Measurements from ENCODE around the gene RHOBTB1.
"Not testable (repeated sequence)": the region's sequence is repeated elsewhere in the genome, so short reads cannot be mapped to it uniquely, and the experiment has no call there.

Gene RHOBTB1

GRCh38 chr10:60944058-60944909 lies at the start of gene RHOBTB1:
RHOBTB1 (minus strand) TSS chr10:60944185; CDS start chr10:60911542, 32,643 bp downstream.
- DNase-seq, result peak; percentile 90

- no peak for DNase-seq
These were observed 48.7 kb upstream of the RHOBTB1 start for GRCh38 chr10:60992636-60993035.

DNA sequence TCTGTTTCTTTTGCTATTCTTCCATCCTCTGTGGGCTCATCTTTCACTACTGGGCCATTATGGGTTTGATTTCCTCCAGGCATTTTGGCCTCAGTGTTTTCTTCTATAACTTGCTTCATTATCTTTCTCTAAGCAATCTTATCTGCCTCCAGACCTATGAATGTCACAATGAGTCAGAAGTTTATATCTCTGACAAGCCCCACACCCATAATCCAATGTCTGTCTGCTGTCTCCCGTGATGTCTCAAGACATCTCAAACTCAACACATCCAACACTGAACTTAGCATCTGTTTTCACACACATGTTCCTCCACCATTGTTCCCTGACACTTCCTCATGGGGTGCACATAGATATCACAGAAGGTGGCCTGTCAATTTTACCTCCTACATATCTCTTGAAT lies 46.7 kb upstream of the RHOBTB1 start:
- DNase-seq, result no peak

DNA sequence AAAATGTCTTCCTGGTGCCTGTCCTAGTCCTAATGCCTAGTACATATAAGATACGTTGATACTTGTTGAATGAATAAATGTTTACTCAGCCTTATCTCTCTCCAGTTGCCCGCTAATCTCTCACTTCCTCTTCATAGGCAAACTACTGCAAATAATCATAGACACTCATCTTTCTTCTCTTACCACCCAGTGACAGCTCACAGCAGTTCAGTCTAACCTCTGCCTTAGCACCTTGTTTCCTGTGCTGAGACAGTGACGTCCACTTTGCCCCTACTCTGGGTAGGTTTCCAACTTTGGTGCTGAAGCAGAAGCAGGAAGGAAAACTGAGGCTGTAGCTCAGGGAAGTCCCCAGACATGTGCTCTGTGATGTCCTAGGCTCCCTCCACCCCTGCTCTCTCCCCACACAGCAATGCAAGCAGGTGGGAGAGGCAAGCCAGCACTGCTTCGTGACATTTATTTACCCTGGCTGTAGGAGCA lies 45.5 kb upstream of the RHOBTB1 start:
- DNase-seq, result no peak

DNA sequence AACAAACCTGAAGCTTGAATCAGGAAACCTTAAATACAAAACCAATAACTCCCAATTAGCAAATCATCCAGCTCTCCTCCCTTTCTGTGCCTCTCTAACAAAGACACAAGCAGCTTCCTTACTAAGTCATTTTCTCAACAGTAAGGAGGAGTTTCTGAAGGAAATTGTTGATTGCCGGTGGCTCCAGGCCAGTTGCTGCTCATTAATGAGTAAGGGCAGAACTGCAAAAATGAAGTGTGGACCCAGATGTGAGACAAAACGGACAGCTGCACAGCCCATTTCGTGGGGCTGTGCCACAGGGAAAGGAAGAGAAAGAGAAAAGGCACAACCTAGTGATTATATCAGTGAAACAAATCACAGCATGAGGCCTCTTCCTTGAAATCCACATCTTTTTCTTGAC lies 42.8 kb upstream of the RHOBTB1 start:
- DNase-seq, result no peak

DNA sequence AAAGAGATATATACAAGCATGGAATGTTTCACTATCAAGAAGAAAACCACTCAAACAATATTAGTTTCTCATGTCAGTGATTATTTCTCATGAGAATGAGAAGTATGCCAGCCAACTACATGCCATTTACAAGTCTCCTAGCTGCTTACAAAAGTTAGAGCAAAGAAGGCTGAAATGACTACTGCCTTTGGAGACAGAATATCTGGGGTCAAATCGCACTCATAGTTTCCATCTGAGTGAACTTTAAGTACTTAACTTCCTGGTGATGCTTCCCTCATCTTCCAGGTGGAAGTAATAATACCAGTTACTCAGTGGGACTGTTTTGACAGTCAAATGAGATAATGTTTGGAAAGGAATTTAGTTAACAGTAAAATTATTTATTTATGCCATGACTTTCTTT lies 42.0 kb upstream of the RHOBTB1 start:
- no peak for DNase-seq

DNA sequence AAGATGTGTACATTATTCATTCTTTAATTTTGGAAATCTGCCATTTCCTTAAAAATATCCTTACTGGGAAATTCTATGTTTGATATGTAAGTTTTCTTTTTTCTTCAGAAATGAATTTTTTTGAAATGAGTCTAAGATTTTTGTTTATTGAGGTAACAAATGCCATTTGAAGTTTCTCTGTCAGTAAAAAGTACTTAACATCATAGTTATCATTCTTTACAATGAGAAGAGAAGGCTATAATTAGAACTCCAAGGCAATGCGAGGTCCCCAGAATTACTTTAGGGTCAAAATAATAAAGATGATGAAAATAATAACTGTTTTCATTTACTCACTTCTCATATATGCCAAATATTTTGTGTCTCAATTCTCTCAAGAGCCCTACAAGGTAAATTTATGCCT lies 37.0 kb upstream of the RHOBTB1 start:
- no peak for DNase-seq

DNA sequence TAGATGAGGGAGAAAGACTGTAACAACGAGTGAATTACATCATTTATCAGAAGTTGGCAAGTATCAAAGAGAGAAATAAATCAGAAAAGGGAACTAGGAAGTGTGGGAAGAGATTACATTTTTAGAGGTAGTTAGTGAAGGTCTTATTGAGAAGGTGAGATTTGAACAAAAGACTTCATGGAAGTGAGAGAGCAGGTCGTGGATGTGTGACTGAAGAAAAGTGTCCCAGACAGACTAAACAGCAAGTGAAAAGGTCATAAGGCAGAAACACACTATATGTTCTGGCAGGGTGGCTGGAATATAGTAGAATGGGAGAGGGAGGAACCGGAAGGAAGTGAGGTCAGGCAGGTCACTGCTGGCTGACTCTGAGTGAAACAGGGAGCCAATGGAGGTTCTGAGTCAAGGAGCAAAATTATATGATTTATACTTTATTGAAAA lies 35.7 kb upstream of the RHOBTB1 start:
- DNase-seq, result no peak

DNA sequence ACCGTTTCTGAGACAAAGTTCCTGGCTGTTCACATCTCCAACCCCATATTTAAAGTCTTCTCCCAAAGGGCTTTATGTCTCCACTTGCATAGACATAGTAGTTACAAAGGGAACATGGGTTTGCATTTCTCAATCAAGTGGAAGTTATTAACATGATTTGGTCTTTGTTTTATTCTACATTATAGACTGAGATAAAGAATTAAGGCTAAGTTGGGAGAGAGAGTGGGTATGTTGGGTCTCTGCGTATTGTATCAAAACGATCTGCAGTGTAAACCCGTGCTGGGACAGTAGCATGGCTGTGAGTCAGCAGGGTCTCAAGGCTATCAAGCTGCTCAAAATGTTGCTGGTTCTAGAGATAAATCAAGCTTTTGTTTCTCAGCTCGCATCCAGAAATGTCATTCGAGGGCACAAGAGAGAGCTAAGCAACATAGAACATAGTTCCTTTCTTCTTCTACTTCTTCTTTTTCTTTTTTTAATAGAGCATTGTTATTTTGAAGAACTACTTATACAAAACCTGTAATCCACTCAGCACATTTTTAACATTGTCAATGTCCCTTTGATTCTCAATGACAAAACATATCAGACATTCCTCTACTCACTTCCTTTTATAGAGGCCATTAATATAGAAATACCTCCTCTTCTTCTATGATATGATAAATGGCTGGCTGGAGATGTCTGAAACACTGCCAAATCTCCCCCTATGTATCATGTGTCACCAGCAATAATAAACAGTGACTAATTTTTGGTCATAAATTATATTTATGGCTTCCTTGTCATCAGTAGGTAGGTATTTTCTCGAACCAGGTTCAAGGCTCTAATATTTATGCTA lies 34.5 kb upstream of the RHOBTB1 start:
- no peak for DNase-seq

DNA sequence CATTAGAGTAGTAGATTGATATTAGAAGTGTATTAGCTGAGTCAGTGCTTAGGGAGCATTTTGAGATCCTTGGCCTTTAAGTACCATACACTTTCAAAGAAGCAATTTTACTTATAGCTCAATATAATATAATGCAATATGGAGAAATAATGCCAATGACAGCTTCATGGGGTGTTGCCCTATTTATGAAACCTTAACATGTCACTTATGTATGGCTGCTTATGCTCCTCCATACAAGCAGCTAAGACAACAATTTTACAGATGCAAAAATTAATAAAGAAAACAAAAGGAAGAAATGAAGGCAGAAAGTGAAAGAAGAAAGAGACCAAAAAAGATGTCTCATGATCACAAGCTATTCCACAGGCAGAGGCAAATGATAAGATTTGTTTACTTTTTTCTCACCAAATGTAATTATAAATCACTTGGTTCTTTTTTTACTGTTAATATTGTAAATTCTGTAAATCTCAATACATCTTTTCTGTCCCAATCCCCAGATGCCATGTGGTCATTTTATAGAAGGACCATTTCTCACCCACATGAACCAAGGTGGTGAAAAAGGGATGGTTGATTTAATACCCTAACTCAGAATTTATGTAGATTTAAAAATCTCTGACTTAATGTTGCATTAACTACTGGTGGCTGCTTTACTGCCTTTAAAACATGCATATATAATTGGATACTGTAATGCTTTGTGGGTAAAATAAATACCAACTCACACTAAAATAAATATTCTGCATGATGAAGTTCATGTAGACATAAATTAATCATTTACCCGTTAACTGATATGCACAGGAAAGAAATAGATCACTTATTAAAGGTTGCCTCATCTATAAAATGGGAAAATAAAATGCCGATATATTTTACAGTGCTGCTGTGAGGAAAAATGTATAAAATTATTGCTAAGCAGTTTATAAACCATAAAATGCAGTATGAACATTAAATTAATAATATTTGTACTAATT lies 33.5 kb upstream of the RHOBTB1 start:
- DNase-seq, result no peak

- DNase-seq, result no peak
These were observed 32.7 kb upstream of the RHOBTB1 start for GRCh38 chr10:60976687-60977086.

- no peak for DNase-seq
These were observed 31.7 kb upstream of the RHOBTB1 start for GRCh38 chr10:60975716-60976115.

GRCh38 chr10:60974463-60975149 lies 30.6 kb upstream of the RHOBTB1 start:
- DNase-seq, result no peak

- DNase-seq, result no peak
These were observed 29.1 kb upstream of the RHOBTB1 start for GRCh38 chr10:60973086-60973485.

DNA sequence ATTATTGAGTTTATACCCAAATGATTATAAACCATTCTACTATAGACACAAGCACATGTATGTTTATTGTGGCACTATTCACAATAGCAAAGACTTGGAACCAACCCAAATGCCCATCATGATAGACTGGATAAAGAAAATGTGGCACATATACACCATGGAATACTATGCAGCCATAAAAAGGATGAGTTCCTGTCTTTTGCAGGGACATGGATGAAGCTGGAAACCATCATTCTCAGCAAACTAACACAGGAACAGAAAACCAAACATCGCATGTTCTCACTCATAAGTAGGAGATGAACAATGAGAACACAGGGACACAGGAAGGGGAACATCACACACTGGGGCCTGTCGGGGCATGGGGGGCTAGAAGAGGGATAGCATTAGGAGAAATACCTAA lies 28.2 kb upstream of the RHOBTB1 start:
- not testable (repeated sequence) for DNase-seq

DNA sequence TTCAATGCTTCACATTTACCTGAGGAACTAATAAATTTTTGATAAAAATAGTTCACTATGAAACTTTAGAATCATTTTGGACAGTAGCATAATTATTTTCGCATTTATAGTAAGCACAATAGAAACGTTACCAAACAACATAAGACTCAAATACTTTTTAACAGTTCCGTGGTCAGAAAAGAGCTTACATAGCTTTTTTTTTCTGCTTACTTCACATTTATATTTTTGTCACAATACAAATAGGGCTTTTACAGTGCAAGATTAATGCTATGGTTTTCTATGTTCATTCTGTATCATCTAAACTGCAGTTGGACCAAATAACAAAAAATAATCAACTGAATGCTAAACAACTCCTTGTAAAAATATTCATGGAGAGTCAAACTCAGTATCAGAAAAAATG lies 26.5 kb upstream of the RHOBTB1 start:
- no peak for DNase-seq

DNA sequence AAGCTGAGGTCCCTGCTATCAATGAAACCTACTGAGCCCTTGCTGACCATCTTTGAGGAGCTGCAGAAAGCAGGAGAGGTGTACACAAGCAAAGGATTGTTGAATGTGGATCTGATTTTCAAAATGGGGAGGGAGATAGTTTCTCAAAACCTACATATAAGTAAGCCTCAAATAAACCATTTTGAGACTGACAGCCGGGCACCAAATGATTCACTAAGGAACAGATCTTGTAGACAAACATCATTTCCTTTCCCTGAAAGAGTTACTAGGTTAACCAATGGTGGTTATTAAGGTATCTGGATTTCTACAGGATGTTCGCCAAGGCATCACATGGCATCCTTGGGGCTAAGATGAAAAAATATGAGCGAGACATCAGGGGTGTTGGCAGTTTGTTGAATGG lies 24.5 kb upstream of the RHOBTB1 start:
- DNase-seq, result no peak

DNA sequence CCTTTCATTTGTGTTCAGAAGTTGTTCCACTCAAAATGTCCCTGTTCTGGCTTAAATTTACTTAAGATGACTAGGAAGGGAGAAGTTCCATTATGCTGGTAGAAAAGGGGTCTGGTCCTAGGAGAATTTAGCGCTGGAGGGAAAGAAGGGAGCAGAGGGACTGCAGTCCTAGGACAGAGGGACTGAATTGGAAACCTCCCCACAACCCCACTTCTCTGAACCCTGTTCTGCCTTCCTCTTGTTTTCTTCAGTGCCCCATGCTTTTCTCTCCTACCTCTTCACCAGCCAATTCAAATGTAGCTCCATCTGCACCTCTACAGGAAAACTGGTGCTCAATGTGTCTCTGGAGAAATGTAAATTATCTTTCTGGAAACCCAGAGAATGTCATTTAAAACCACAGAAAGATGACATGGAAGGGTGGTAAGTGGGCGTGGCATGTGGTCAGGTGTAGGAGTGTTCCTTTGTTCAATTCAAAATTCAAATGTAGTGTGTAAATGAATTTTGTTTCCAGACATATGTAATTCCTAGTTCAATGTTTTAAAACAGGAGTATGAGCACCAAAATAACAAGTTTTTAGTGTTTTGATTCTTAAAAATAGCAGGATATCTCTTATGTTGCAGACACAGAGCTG lies 24.0 kb upstream of the RHOBTB1 start:
- DNase-seq, result no peak

DNA sequence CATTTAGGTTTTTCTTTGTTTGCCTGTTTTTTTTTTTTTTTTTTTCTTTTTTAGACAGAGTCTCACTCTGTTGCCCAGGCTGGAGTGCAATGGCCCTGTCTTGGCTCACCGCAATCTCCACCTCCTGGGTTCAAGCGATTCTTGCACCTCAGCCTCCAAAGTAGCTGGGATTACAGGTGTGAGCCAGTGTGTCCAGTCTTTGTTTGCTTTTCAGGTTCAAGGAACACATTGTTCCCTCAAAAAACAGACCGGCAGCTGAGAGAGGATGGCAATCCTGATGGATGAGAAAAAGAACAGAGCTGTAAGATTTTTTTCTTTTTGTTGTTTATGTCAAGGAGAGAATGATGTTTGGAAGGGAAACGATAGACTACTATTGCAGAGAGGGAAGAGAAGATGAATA lies 23.3 kb upstream of the RHOBTB1 start:
- no peak for DNase-seq

DNA sequence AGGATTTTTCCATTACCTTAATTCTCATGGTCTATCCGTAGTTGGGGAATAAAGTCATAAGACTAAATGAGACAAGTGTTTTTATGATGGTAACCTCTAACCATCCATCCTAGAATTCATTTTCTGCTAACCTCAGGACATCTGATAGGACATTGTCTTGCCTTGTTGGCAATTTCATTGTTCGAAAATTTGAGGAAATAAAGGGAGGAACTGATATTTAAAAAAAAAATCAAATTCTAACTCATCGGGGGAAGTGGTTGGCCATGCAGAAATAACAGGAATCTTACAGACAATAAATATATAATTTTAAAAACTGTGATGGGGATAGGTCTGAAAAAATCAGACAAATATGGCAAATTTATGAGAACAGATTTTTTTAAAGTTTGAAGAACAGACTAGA lies 21.7 kb upstream of the RHOBTB1 start:
- DNase-seq, result no peak

Measured in right forelimb (tissue), 1 donor.